NB4 (cell line): Measurements from ENCODE around the gene AP3M1.
A peak's percentile ranks its signal among the peaks of the same experiment; 100 is the strongest.

Experiments
- CTCF ChIP-seq: IDR thresholded peaks from one replicate; pipeline ENCODE4 v1.5.1; 2012; ENCODE audit warnings: low read depth, low read length
- MAX ChIP-seq: IDR thresholded peaks from 2 replicates; pipeline ENCODE4 v1.6.1; 2011; ENCODE audit warnings: low read depth, low read length
- MYC ChIP-seq: IDR thresholded peaks from 2 replicates; pipeline ENCODE4 v1.6.1; 2011; ENCODE audit warnings: low read depth, low read length
- POLR2A ChIP-seq: IDR thresholded peaks from 2 replicates; pipeline ENCODE4 v1.6.1; 2011; ENCODE audit warnings: mild to moderate bottlenecking; ENCODE audit not compliant: insufficient read length; ENCODE audit errors: extremely low read depth

GRCh38 chr10:74081192-74081803 is 69.3 kb downstream of the AP3M1 start:
- no peak for TF ChIP-seq POLR2A
- peak; percentile 94 for TF ChIP-seq CTCF
- no peak for TF ChIP-seq MAX
- no peak for TF ChIP-seq MYC
